A673 (cell line): Measurements from ENCODE around the gene CAPN2.

Source experiments
- CTCF ChIP-seq: fragments of 300-800, 200-600 bp; sonication (generic); conservative IDR thresholded peaks from 2 replicates; pipeline ENCODE4 v1.5.1; 2017; ENCODE audit warnings: low read depth, mild to moderate bottlenecking, antibody characterized with exemption, low read length, moderate library complexity, mixed read lengths
- EZH2 ChIP-seq: fragments of 200-600 bp; sonication (generic); IDR thresholded peaks from 2 replicates; pipeline ENCODE4 v1.6.1; 2017; ENCODE audit warnings: borderline replicate concordance, low read depth, mild to moderate bottlenecking, mixed read lengths, antibody characterized with exemption, low read length; ENCODE audit not compliant: poor library complexity, severe bottlenecking

- TF ChIP-seq CTCF (no peak), EZH2 (no peak)
Measured at GRCh38 chr1:223771469-223771813, 59.1 kb downstream of the CAPN2 start.
